Brain microvascular endothelial cell (primary cell): ENCODE measurements around the gene CENPV.

Source experiments
- DNase-seq: peaks from one replicate; pipeline ENCODE4 v3.0.0-alpha.2; 2020
- H3K27ac ChIP-seq: fragments of 250-450 bp; sonication (Bioruptor Pico); 2 replicates; pipeline ENCODE4 v1.5.1; 2020; ENCODE audit warnings: mild to moderate bottlenecking, moderate library complexity
- H3K27me3 ChIP-seq: fragments of 250-450 bp; sonication (Bioruptor Pico); replicated peaks from 2 replicates; pipeline ENCODE4 v1.5.1; 2020; ENCODE audit warnings: mild to moderate bottlenecking
- H3K36me3 ChIP-seq: fragments of 250-450 bp; sonication (Bioruptor Pico); replicated peaks from 2 replicates; pipeline ENCODE4 v1.5.1; 2020; ENCODE audit warnings: mild to moderate bottlenecking
- H3K4me3 ChIP-seq: 2 replicates; pipeline ENCODE4 v1.5.1; 2011; ENCODE audit warnings: low read depth, mild to moderate bottlenecking, control low read depth, low read length, moderate library complexity
- CTCF ChIP-seq: IDR thresholded peaks from 2 replicates; pipeline ENCODE4 v1.5.1; 2011; ENCODE audit warnings: low read depth, mild to moderate bottlenecking, moderate library complexity, low read length, control low read depth, inconsistent platforms; ENCODE audit errors: missing control alignments
- in situ Hi-C: cut with HindIII; loops from 2 replicates; pipeline ENCODE4 v1.10.0; 2017; ENCODE audit warnings: low sequenced_read_pairs, low pct_ligation_motif_present

Gene CENPV

DNA sequence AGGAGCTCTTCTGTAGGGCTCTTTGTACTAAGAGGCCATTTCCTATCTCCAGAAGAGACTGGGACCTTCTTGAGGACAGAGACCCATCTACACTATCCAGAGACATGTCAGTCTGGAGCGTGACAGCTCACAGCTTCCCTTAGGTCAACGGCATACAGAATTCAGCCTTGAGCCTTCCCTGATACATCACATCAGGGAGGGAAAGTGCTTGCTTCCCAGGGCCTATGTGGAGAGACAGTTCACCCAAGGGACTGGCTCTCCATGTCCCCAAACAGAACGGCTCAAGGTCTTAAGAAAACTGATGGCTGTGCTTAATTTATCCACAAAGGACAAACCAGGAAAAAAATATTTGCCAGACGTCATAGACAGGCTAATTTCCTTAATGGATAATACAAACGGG lies 7.7 kb downstream of the CENPV start:
- H3K4me3 ChIP-seq, result no peak overlapping the region
- no peaks in the 10 kb centered on the region for H3K27me3 ChIP-seq
- H3K27ac ChIP-seq, result no peak overlapping the region
- H3K36me3 ChIP-seq, result peaks cover 16% of the 10 kb centered on the region
- DNase-seq, result no peak
- in situ Hi-C loops, result no loop called here
- no peak for TF ChIP-seq CTCF

DNA sequence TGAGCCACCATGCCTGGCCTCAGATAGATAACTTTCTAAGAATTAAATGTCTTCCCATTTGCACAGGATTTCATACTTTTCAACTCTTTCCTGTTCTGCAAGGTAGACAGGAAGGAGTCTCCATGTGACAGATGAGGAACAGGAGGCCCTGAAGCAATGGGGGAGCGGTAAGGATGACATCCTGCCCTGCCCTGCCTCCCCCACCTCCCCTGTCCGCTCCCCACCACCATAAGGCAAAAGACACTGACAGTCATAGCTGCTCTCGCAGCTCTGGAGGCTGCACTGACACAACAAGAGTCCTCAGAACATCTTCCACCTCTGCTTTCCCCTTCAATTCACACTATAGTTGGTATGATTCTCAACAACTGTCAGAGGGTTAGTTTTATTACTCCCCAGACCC lies 9.7 kb downstream of the CENPV start:
- no peak for TF ChIP-seq CTCF
- H3K27ac ChIP-seq, result no peak overlapping the region
- DNase-seq, result no peak
- H3K36me3 ChIP-seq, result peaks cover 6% of the 10 kb centered on the region
- in situ Hi-C loops, result no loop called here
- no peaks in the 10 kb centered on the region for H3K27me3 ChIP-seq
- H3K4me3 ChIP-seq, result no peak overlapping the region

DNA sequence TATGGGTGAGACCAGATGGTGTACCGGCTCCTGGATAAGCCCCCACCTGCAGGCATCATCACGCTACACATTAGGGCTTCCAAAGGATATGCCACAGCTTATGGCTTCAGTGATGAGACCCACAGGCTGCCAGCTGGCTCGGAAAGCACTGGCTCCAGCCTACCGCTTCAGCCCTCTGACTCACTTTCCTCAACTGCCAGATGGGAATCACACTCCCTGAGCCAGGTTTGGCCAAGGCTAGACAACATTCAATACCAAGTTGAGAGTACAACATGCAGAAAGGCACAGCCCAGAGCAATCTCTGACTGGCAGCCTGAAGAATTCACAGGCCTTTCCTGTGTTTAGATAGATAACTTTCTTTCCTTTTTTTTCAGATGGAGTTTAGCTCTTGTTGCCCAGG lies 10.3 kb downstream of the CENPV start:
- in situ Hi-C loops, result no loop called here
- H3K27me3 ChIP-seq, result no peaks in the 10 kb centered on the region
- DNase-seq, result peak; percentile 45
- H3K36me3 ChIP-seq, result peaks cover 5% of the 10 kb centered on the region
- H3K27ac ChIP-seq, result no peak overlapping the region
- H3K4me3 ChIP-seq, result no peak overlapping the region
- no peak for TF ChIP-seq CTCF

DNA sequence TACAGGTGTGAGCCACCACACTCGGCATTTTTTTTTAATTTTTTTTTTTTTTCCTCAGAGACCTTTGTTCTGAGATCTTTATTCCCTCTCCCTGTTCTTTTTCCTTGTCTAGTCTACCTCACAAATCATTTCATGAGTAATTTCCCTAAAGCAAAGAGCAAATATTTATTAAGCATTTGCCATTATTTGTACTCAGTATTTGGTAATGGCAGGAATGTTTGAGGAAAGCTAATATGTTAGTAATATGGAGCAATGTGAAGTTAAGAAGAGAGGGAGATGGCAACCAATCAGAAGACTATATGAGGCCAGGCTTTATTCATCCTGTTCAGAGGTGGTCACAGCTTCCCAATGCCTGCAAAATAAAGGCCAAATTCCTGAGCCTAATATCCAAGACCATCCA lies 13.3 kb downstream of the CENPV start:
- Histone ChIP-seq H3K36me3 (peaks cover 5% of the 10 kb centered on the region), H3K4me3 (no peak overlapping the region), H3K27me3 (no peaks in the 10 kb centered on the region), H3K27ac (no peak overlapping the region)
- TF ChIP-seq CTCF, result no peak
- in situ Hi-C loops, result no loop called here
- DNase-seq, result no peak

DNA sequence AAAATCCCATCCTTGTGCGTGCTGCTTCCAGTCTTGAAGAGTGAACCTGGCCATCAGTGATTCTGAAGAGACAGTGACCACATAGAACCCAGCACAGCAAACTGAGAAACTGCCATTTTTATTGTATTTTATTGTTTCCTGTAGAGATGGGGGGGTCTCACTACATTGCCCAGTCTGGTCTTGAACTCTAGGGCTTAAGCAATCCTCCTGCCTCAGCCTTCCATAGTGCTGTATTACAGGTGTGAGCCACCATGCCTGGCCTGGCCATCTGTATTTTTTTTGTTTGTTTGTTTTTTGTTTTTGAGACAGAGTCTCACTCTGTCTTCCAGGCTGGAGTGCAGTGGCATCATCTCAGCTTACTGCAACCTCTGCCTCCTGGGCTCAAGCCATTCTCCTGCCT lies 13.9 kb downstream of the CENPV start:
- no peak overlapping the region for H3K27ac ChIP-seq
- DNase-seq, result no peak
- in situ Hi-C loops, result no loop called here
- no peak overlapping the region for H3K4me3 ChIP-seq
- H3K27me3 ChIP-seq, result no peaks in the 10 kb centered on the region
- H3K36me3 ChIP-seq, result peaks cover 5% of the 10 kb centered on the region
- TF ChIP-seq CTCF, result no peak

DNA sequence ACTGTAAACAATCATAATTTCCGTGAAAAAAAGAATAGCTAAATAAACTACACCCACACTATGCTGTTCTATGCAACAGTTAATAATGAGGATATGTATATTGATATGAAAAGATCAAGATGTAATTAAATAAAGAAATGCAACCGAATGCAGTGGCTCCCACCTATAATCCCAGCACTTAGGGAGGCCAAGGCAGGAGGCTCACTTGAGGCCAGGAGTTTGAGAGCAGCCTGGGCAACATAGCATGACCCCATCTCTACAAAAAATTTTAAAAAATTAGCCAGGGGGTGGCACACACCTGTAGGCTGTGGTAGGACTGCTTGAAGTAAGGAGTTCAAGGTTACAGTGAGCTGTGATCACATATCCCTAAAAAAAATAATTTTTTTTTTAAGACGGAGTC lies 14.9 kb downstream of the CENPV start:
- H3K27ac ChIP-seq, result no peak overlapping the region
- no peak for TF ChIP-seq CTCF
- DNase-seq, result no peak
- H3K4me3 ChIP-seq, result no peak overlapping the region
- in situ Hi-C loops, result no loop called here
- peaks cover 5% of the 10 kb centered on the region for H3K36me3 ChIP-seq
- H3K27me3 ChIP-seq, result no peaks in the 10 kb centered on the region
